Anterior cingulate cortex (tissue), 58 donors: ENCODE measurements around the gene WDR53.
A peak's percentile ranks its signal among the peaks of the same experiment; 100 is the strongest.
"Not testable (repeated sequence)": the region's sequence is repeated elsewhere in the genome, so short reads cannot be mapped to it uniquely, and the experiment has no call there.

Experiments used
- DNase-seq, 58 donors: peaks; one replicate each; lab custom pipeline; 2025; lab: John Stamatoyannopoulos, UW

Gene WDR53

DNA sequence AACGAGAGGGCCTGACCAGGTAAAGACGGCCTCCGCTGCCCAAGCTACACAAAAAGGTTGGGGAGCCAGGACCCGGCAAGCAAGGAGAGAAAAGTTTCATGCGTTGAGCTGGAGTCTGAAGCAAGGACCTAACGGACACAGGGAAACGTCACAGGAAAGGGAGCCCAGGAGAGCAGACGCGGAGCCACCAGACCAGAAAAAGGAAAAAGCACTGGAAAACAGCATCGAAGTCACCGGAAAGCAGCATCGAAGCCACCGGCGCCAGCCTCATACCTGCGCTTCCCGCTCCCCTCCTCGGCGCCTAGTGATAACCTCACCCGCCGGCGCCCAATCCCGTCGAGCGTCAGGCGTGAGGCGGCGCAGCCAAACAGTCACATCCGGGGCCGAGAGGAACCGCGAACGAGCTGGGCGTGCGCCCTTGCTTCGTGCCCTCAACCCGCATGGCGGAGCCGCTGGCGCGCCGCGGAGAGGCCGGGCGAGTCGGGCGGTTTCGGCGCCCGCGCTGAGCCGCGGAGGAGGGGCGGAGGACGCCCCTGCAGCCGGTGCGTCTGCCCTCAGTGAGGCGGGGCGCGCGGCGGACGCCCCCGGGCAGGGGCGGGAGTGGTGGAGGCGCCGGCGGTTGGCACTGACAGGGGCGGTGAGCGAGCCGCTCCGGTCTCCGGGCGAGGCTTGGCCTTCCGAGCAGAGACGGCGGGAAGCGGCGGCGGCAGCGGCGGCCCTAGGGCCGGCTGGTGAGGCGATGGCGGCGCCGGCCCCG, at the start of gene WDR53, which contains the start of gene FBXO45:
Gene WDR53 (minus strand): TSS at position 309 of the 757 bp plus-strand sequence. CDS start 7,079 bp downstream, outside the sequence.
Gene FBXO45 (plus strand): TSS at position 415 of the 757 bp plus-strand sequence. CDS start 325 bp downstream, at position 740.
- peak; percentile 72 to 96 (median 91) for DNase-seq

- DNase-seq, result no peak
These were observed 48.9 kb upstream of the WDR53 start for GRCh38 chr3:196617256-196617655.

- DNase-seq, result not testable (repeated sequence)
These were observed 46.9 kb upstream of the WDR53 start for GRCh38 chr3:196615234-196615633.

- no peak for DNase-seq
These were observed 43.6 kb upstream of the WDR53 start for GRCh38 chr3:196611761-196612483.

- no peak for DNase-seq
These were observed 41.6 kb upstream of the WDR53 start for GRCh38 chr3:196609805-196610515.

DNA sequence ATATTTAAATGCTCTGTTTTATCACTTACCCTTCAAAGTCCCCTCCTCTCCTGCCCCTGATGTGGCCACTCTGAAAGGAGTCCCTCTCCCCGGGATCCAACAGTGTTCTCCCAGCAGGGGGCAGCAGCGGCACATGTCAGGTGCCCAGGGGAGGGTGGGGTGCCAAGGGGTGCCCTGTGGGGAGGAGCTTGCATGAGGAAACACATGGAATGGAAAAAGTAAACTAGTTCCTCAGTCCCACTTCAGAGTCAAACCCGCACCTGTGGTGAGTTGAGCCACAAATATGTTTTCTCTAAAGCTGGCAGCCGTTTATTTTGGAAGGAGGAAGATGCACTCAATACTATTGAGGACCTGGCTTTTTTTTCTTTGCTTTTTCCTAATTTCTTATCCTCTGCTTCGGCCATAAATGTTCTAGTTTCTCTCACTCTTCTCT, 41.0 kb upstream of the WDR53 start:
- peak in 54 of 58 donors; percentile 10 to 82 (median 68) for DNase-seq

DNA sequence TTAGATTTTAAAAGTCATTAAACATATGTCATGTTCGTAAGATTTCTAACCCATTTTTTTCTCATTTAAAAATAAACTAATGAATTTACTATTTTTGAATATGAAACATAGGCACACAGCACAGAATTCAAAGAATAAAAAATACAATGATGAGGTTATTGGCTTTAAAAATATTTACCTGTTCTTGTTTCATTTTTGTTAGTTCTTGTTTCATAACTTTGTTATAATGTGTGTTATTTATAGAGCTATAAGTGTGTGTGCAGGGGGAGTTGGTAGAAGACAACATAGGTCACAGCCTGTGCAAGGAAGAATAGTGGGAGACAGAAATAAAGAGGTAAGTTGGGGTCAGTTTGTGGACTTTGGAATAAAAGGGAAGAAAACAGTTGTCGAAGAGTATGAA, 40.3 kb upstream of the WDR53 start:
- no peak for DNase-seq

DNA sequence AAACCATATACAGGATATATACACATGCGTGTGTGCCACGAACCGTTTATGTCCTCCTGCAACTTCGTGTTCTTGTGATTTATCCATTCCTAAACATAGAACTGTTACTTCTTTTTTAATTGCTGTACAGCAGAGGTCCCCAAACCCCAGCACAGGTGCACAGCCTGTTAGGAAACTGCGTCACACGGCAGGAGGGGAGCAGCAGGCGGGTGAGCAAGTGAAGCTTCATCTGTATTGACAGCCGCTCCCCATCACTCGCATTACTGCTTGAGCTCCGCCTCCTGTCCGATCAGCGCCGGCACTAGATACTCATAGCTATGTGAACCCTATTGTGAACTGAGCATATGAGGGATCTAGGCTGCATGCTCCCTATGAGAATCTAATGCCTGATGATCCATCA, 36.2 kb upstream of the WDR53 start:
- DNase-seq, result peak in 1 of 58 donors; percentile 9

GRCh38 chr3:196603683-196604082, 35.3 kb upstream of the WDR53 start:
- no peak for DNase-seq

GRCh38 chr3:196602673-196603072, 34.3 kb upstream of the WDR53 start:
- DNase-seq, result no peak

GRCh38 chr3:196600359-196600758, 32.0 kb upstream of the WDR53 start:
- DNase-seq, result no peak

- no peak for DNase-seq
These were observed 31.4 kb upstream of the WDR53 start for GRCh38 chr3:196599734-196600128.

- DNase-seq, result not testable (repeated sequence)
These were observed 29.8 kb upstream of the WDR53 start for GRCh38 chr3:196597971-196598733.

GRCh38 chr3:196596355-196596754, 28.0 kb upstream of the WDR53 start:
- no peak for DNase-seq

DNA sequence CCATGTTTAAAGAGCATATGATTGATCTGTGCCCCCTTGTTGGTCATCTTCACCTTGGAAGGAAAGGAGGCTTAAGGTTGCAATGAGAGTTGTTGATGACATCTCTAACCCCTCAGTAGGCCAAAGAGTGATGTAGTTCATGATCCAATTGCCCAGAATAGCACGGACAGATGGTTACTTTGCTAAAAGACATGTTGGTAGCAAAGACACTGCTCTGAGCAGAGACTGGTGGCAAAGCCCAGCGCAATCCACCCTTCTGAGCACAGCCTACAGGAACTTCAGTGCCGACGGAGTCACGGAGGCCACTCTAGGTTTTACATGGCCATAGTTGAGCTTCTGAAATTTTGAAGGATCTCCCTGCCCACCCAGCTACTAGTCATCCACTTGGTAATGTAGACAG, 21.9 kb upstream of the WDR53 start:
- no peak for DNase-seq

- DNase-seq, result no peak
These were observed 16.8 kb upstream of the WDR53 start for GRCh38 chr3:196585044-196585757.

DNA sequence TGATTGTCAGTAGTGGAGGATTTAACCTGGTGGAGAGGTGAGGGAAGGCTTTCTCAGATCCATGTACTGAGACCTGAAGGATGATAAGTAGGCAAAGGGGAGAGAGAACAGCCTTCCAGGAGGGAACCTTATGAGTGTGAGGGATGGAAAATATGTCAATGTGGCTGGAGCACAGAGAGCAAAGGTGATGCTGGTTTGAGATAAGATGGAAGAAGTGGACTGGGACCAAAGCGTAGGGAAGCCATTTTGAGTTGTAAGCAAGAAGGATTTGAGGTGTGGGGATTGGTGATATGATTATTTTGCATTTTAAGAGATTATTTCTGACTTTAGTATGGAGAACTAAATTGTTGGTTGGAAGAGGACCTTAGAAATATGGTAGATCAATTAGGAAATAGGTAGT, 4.0 kb upstream of the WDR53 start:
- no peak for DNase-seq

DNA sequence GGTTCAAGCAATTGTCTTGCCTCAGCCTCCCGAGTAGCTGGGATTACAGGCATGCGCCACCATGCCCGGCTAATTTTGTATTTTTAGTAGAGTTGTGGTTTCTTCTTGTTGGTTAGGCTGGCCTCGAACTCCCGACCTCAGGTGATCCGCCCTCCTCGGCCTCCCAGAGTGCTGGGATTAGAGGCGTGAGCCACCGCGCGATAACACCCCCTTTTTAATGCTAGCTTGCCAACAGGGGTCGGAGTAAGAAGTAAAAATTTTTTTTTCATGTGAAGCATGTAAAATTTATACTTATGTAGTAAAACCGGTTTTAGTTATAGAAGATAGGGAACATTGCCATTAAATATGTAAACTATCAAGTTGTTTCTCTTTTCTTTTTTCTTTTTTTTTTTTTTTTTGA, 2.0 kb upstream of the WDR53 start:
- not testable (repeated sequence) for DNase-seq

GRCh38 chr3:196569003-196569516, 706 bp upstream of the WDR53 start:
- peak in 24 of 58 donors; percentile 3 to 63 (median 31) for DNase-seq
